Activated naive CD8-positive, alpha-beta T cell treated with anti-CD3 and anti-CD28 coated beads for 36 hours (primary cell): Measurements from ENCODE around the gene CES2. TPM values are rescaled to one million over a fixed set of nuclear protein-coding genes. Genes with fewer than 3 reads are reported as not detected.

ENCODE experiments used
- DNase-seq: peaks from one replicate; pipeline ENCODE4 v3.0.0; 2021
- H3K27ac Mint-ChIP-seq: one replicate; pipeline ENCODE4 v1.8.0; 2022; ENCODE audit warnings: mild to moderate bottlenecking, moderate library complexity, mixed read lengths
- H3K27me3 Mint-ChIP-seq: one replicate; pipeline ENCODE4 v1.8.0; 2022; ENCODE audit warnings: mild to moderate bottlenecking, mixed read lengths
- H3K36me3 Mint-ChIP-seq: one replicate; pipeline ENCODE4 v1.8.0; 2021; ENCODE audit warnings: mild to moderate bottlenecking, mixed read lengths
- H3K4me1 Mint-ChIP-seq: one replicate; pipeline ENCODE4 v1.8.0; 2021; ENCODE audit warnings: mixed read lengths
- H3K4me3 Mint-ChIP-seq: one replicate; pipeline ENCODE4 v1.8.0; 2022; ENCODE audit warnings: mild to moderate bottlenecking, moderate library complexity, mixed read lengths
- H3K9me3 Mint-ChIP-seq: one replicate; pipeline ENCODE4 v1.8.0; 2022; ENCODE audit warnings: mixed read lengths
- total RNA-seq, 2 experiments: library from RNA; stranded (reverse); gene quantifications; one replicate each; pipeline ENCODE4 v1.2.3, GENCODE V29; 2021

The CES2 gene
- total RNA-seq, 2 experiments from 2014 or later: 23.3 to 24.9 TPM

DNA sequence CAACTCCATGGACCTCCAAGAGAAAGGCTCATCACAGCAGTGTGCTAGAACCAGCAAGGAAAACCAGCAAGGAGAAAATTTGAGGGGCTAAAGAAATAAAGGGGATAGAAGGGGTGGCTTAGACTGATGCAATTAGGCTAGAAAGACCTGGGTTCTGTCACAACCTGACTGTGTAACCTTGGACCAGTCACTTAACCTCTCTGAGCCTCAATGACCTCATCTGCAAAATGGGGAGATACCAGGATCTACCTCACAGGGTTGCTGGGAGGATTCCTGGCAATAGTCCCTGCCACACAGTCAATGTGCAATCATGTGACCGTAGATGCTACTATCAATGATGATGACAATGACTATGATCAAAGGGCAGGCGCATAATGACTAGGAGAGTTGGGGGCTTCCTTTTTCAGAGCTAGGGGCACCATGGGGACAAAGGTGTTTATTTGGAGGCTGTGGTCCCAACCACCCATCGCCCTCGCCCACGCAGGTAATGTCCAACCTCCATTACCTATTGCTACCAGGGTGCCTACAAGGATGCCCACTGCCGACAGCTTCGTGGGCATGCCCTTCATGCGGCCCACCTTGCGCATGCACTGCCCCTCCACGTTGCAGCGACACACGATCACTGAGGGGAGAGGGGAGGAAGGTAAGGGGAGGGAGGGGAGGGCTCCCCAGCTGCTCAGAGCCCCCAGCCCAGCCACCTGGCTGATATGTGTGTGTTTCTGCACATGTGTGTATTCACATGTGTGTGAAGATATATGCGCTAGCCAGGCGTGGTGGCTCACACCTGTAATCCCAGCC is 26.4 kb upstream of the CES2 start:
- no peaks in the 10 kb centered on the region for H3K27me3 Mint-ChIP-seq
- no peak for DNase-seq
- no peak overlapping the region for H3K4me3 Mint-ChIP-seq
- H3K9me3 Mint-ChIP-seq: no peaks in the 10 kb centered on the region
- peaks cover 4% of the 10 kb centered on the region for H3K4me1 Mint-ChIP-seq
- no peak overlapping the region for H3K27ac Mint-ChIP-seq
- no peaks in the 10 kb centered on the region for H3K36me3 Mint-ChIP-seq

DNA sequence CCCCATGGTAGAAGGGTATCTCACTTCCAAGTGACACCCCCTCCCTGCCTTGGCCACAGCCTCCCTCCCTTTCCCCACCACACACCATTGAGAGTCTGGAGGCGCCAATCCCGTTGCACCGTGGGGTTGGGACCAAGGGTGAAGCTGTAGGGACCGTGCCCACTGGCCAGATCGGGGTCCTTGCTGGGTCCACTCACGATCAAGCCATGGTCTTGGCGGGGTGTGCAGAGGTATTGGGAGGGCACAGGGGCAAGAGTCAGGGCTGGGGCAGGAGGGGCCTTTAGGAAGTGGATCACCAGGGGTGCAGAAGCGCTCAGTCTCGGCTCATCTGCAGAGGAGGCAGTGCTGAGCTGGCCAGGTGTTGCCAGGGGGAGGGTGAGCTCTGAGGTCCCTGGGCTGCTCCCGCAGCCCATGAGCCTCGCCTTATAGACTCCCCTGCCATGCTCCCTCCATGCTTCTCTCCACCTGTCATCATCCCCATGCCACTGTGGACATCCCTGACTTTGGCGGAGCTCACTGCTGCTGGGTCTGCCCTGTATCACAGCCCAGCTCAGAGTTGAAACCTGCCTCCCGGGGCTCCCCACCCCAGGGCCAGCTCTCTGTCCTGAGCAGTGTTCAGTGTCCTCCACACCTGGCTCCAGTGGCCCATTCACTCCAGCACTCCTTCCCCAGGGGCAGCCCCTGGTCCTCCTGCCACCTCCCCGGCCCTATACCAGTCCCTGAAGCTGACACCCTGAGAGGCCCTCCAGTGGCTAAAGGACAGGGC is 25.0 kb upstream of the CES2 start:
- Mint-ChIP-seq H3K4me1 (peaks cover 4% of the 10 kb centered on the region), H3K27me3 (no peaks in the 10 kb centered on the region), H3K36me3 (no peaks in the 10 kb centered on the region), H3K27ac (no peak overlapping the region), H3K4me3 (no peak overlapping the region), H3K9me3 (no peaks in the 10 kb centered on the region)
- no peak for DNase-seq

DNA sequence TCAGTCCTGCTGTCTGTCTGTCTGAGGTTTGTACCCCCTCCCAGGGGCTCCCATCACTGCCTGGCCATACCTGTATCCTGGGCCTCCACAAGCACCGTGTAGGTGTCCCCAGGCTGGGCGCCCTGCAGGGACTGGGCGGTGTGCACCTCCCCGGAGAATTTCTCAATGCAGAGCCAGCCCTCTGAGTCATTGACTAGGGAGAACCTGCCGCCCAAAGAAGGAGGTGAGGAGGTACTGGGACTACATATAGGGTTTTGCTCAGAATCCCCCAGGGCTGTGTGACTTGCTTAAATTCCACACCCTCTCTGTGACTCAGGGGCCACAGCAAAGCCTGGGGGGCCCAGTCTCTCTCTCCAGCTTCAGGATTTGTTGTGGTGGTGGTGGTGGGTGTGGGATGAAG is 24.2 kb upstream of the CES2 start:
- Mint-ChIP-seq H3K27ac (no peak overlapping the region), H3K27me3 (no peaks in the 10 kb centered on the region), H3K4me1 (no peaks in the 10 kb centered on the region), H3K9me3 (no peaks in the 10 kb centered on the region), H3K36me3 (no peaks in the 10 kb centered on the region), H3K4me3 (no peak overlapping the region)
- DNase-seq: no peak

DNA sequence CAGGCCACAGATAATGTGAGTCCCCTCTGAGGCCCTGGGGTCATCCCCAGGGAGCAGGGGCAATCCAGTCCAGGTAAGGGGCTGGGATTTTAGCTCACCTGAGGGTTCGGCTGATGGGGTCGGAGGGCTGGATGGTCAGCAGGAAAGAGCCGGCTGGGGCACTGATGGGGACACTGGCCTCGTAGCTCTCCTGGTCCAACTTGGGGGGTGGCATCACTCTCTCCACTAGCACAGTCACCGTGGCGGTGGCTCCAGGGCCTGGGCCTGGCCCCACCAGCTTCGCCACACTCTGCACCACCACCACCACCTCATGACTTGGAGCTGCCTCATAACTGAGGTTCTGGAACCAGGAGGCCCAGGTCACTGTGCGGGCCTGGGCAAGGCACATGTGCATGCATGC is 23.5 kb upstream of the CES2 start:
- Mint-ChIP-seq H3K4me3 (no peak overlapping the region), H3K9me3 (no peaks in the 10 kb centered on the region), H3K36me3 (no peaks in the 10 kb centered on the region), H3K4me1 (no peaks in the 10 kb centered on the region), H3K27me3 (no peaks in the 10 kb centered on the region), H3K27ac (no peak overlapping the region)
- no peak for DNase-seq

DNA sequence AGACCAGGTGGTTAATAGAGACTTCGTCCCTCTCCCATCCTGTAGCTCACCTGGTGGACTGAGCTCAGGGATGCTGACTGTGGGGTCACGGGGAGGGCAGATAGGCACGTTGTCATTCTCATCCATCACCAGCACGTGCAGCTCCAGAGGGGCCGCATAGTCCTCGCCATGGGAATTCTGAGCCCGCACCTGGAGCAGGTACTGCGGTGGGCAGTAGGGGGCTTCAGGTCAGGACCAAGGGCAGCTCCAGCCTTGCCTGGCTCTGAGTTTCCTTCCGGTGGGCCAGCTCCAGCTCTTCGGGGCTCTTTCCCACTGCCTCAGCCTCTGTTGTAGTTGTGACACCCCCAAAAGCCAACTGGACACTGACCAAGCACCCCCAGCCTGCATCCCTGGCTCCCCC is 22.2 kb upstream of the CES2 start:
- no peaks in the 10 kb centered on the region for H3K36me3 Mint-ChIP-seq
- no peaks in the 10 kb centered on the region for H3K9me3 Mint-ChIP-seq
- H3K27me3 Mint-ChIP-seq: no peaks in the 10 kb centered on the region
- H3K27ac Mint-ChIP-seq: no peak overlapping the region
- H3K4me3 Mint-ChIP-seq: no peak overlapping the region
- DNase-seq: no peak
- no peaks in the 10 kb centered on the region for H3K4me1 Mint-ChIP-seq

DNA sequence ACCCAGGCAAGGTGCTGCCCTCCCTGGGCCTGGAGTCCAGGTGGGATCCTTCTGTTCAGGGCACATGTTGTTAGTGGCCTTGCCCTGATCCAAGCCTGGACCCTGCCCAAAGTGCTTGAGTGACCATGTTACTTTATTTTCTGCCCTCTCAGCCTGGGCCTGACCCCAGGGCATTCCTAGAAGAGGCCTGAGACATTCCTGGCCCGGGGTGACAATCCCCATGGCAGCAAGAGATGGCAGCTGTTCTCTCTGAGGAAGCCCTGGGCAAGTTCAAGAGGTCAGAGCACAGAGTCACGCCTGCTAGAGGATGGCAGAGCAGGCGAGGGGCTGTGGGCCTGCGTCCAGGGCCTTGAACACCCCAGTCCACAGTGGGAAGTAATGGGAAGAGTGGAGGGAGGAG is 21.6 kb upstream of the CES2 start:
- DNase-seq: no peak
- Mint-ChIP-seq H3K27ac (no peak overlapping the region), H3K27me3 (no peaks in the 10 kb centered on the region), H3K9me3 (no peaks in the 10 kb centered on the region), H3K4me3 (no peak overlapping the region), H3K36me3 (no peaks in the 10 kb centered on the region), H3K4me1 (no peaks in the 10 kb centered on the region)

DNA sequence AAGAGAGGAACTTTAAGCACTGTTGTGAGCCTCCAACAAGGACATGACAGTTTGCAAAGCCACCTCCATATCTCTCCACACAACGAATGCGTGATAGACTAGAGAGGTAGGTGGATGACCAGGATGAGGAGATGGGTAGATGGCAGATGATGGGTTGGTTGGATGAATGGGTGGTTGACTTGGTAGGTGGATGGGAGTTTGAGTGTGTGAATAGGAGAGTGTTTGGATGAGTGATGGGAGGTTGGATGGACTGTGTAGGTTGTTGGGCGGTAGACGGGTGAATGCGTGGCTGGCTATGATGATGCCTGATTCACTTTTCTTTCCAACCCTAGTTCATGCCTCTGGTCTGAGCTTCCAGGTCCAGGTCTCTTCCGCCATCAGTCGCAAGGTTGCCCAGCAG is 20.8 kb upstream of the CES2 start:
- Mint-ChIP-seq H3K27ac (no peak overlapping the region), H3K4me1 (no peaks in the 10 kb centered on the region), H3K36me3 (no peaks in the 10 kb centered on the region), H3K27me3 (no peaks in the 10 kb centered on the region), H3K4me3 (no peak overlapping the region), H3K9me3 (no peaks in the 10 kb centered on the region)
- DNase-seq: no peak

DNA sequence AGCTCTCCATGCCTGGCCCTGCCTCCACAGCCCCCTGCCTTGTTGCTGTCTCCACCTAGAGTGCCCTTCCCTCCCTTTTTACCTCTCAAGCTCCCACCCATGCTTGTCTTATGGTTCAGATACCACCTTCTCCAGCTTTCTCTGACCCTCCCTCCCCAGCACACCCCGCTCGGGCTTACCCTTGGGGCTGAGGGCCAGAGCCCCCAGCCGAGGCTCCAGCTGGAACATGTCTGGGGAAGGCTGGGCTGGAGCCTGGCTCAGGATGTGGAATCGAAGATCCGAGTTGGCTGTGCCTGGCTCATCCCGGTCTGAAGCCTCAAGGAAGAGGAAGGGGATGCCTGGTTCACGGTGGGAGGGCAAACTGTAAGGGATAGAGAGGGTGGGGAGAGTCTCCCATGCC is 20.3 kb upstream of the CES2 start:
- H3K4me1 Mint-ChIP-seq: no peaks in the 10 kb centered on the region
- no peak overlapping the region for H3K27ac Mint-ChIP-seq
- H3K36me3 Mint-ChIP-seq: no peaks in the 10 kb centered on the region
- H3K27me3 Mint-ChIP-seq: peaks cover 3% of the 10 kb centered on the region
- no peak overlapping the region for H3K4me3 Mint-ChIP-seq
- DNase-seq: no peak
- no peaks in the 10 kb centered on the region for H3K9me3 Mint-ChIP-seq

DNA sequence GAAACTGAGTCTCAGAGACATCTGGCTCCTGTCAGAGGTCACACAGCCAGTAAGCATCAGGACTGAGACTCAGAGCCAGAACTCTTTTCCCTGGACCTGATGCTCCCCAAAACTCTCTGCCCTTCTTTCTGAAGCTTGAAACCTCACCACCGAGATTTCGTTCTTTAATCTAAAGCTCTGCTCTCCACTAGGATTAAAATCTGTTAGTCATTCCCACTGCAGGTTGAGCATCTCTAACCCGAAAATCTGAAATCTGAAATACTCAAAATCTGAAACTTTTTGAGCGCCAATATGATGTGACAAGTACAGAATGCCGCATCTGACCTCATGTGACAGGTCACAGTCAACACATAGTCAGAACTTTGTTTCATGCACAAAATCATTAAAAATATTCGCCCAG is 18.8 kb upstream of the CES2 start:
- Mint-ChIP-seq H3K4me3 (no peak overlapping the region), H3K27ac (no peak overlapping the region), H3K4me1 (no peaks in the 10 kb centered on the region), H3K36me3 (no peaks in the 10 kb centered on the region), H3K9me3 (no peaks in the 10 kb centered on the region), H3K27me3 (peaks cover 12% of the 10 kb centered on the region)
- DNase-seq: no peak

DNA sequence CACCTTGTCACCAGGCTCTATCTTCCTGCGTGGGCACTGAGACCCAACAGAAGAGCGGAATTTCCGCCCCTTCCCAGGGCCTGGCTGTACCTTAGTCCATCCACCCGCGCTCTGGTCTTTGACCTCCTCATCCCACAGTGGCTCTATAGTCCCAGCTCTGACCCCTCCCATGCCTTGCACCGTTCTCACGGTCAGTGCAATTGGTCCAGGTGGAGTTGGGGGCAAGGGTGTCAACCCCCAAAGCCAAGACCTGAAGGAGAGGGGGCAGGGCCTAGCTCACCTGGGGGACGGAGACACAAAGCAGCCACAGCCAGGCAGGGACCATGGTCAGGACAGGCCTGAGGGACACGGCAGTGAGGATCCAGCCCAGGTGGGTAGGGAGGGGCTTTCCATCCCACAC is 17.6 kb upstream of the CES2 start:
- Mint-ChIP-seq H3K27ac (no peak overlapping the region), H3K27me3 (peaks cover 15% of the 10 kb centered on the region), H3K4me3 (no peak overlapping the region), H3K36me3 (no peaks in the 10 kb centered on the region), H3K4me1 (no peaks in the 10 kb centered on the region), H3K9me3 (no peaks in the 10 kb centered on the region)
- DNase-seq: no peak

DNA sequence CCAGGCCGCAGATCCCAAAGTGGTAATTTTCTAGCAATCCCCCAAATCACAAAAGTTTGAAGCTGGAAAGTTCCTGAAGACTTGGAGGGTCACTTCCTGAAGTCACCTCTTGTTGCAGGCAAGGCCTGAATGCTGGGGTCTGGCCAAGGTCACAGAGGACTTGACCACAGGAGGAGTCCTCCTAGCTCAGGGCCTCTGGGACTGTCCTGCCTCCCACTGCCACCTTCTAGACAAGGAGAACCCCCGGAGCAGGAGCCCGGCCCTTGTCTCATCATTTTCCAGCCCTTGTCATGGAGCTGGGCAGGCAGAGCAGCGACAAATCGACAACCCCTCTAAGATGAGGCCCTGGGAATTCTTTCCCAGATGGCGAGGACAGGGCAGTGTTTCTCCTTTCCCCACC is 17.0 kb upstream of the CES2 start:
- peaks cover 21% of the 10 kb centered on the region for H3K27me3 Mint-ChIP-seq
- no peak overlapping the region for H3K27ac Mint-ChIP-seq
- no peaks in the 10 kb centered on the region for H3K4me1 Mint-ChIP-seq
- H3K4me3 Mint-ChIP-seq: no peak overlapping the region
- DNase-seq: no peak
- no peaks in the 10 kb centered on the region for H3K36me3 Mint-ChIP-seq
- H3K9me3 Mint-ChIP-seq: no peaks in the 10 kb centered on the region

DNA sequence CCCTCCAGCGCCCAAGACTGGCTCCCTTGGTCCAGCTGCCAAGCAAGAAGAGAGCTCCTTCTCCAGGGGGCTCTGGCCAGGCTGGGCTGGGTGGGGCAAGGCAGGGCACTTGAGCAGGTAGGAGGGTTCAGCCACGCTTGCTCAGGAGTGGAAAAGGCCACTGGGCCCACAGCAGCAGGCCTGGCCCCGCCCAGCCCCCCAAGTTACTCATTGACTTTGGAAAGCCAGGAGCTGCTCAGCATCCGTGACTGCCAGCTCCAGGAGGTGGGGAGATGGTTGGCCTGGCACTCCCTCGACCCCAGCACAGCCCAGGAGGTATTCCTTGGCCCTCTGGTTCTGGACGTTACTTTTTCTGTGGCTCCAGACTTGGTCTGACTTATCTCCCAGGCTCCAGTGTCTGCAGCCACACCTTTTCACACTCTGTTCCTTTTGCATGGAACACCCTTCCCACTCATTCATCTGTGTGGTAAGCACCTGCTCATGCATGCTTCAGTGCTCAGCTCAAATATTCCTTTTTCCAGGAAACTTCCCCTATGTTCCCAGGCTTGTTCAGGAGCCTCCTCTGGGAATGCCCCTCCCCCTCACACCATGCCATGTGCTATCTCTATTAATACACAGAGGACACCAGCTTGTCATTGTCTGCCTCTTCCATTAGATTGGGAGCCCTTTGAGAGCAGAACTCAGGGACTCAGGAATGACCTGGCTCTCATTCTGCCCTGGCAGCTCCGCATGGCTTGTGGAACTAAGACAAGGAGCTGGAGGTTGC is 16.3 kb upstream of the CES2 start, which contains the start of gene CDH16:
TSS of gene CDH16 (minus strand) at position 83 of the 766 bp plus-strand sequence. CDS start 820 bp downstream, outside the sequence.
- no peaks in the 10 kb centered on the region for H3K9me3 Mint-ChIP-seq
- H3K4me1 Mint-ChIP-seq: no peaks in the 10 kb centered on the region
- H3K27ac Mint-ChIP-seq: no peak within 1 kb of the TSS
- peaks cover 27% of the 10 kb centered on the region for H3K27me3 Mint-ChIP-seq
- no peaks in the 10 kb centered on the region for H3K36me3 Mint-ChIP-seq
- no peak for DNase-seq
- H3K4me3 Mint-ChIP-seq: no peak within 1 kb of the TSS

DNA sequence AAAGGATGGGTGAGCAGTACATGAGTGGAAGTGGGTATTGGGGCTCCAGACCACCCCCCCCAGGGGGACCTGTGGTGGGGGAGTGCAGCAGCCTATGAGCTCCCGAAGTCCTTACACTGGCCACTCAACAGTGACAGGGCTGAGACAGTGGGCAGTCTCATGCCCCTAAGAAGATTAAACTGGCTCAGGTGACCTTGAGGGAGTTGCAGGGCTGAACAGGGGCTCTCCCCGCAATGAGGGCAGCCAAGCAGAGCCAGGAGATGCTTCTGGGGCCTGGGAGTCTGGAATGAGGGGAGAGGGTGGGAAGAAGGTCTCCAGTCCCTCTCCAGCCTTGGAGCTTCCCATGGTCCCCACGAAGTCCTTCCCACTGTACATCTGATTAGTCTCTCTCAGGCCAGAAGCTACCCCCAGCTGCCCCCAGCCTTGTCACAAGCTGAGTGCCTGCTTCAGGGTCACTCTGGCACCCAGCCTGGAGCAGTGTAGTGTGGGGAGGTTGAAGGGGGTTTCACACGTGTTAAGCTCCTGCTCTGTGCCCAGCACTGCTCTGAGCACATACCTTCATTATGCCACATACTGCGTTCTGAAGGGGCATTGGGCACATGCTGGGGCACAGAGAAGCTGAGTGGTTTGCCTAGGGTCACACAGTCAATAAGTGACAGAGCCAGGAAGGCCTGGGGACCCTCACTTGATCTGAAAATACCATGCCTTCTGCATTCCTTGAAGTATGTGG is 15.6 kb upstream of the CES2 start:
- Mint-ChIP-seq H3K36me3 (no peaks in the 10 kb centered on the region), H3K4me1 (no peaks in the 10 kb centered on the region), H3K9me3 (no peaks in the 10 kb centered on the region), H3K27me3 (peaks cover 35% of the 10 kb centered on the region), H3K27ac (no peak overlapping the region), H3K4me3 (no peak overlapping the region)
- DNase-seq: no peak

DNA sequence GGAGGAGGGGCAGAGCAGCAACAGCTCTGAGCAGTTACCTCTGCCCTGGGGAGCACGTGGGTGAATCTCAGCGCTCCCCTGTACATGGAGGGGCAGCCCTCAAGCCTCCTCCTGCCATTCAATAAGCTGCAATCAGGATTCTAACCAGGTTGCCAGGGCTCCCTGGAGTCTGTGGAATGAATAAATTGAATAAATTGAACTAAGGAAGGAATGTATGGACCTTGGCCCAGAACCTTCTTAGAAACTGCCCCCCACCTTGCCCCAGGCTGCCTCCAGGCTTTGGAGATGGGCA is 15.1 kb upstream of the CES2 start:
- H3K9me3 Mint-ChIP-seq: no peaks in the 10 kb centered on the region

More for the DNA sequence above, 15.1 kb upstream of the CES2 start:
- Mint-ChIP-seq H3K27ac (no peak overlapping the region), H3K4me1 (no peaks in the 10 kb centered on the region), H3K4me3 (no peak overlapping the region), H3K36me3 (no peaks in the 10 kb centered on the region), H3K27me3 (peaks cover 38% of the 10 kb centered on the region)
- DNase-seq: no peak
